Lower leg skin (tissue), 3 donors: Measurements from ENCODE around the gene TNS3.

Experiments used
- POLR2A ChIP-seq, 2 donors: fragments of 450-650 bp; IDR thresholded peaks; one replicate each; pipeline ENCODE4 v1.6.1; 2016 to 2017; ENCODE audit warnings: antibody characterized with exemption in 2 of 2, mild to moderate bottlenecking in 1 of 2, moderate library complexity in 1 of 2
- TF ChIP-seq, protein P1 (sequence below), 3 donors: fragments of 450-650 bp; IDR thresholded peaks; one replicate each; pipeline ENCODE4 v1.5.1; 2016; ENCODE audit warnings: antibody characterized with exemption in 3 of 3, mild to moderate bottlenecking in 3 of 3, moderate library complexity in 2 of 3

DNA sequence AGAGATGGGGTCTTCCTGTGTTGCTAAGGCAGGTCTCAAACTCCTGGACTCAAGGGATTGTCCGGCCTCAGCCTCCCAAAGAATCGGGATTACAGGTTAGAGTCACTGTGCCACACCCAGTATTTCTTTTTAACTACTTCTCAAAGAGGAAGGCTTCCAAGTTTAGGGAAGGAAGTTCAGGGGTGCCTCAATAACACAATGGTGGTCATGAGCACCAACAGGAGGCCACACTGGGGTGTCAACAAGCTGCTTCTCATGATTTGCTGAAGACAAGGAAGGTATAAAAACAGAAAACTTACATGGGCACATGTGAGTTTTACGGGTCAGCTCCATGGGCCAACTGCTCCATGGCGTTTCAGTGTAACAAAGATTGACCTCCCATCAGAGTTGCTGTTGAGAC, 160.5 kb downstream of the TNS3 start:
- TF ChIP-seq, protein P1, sequence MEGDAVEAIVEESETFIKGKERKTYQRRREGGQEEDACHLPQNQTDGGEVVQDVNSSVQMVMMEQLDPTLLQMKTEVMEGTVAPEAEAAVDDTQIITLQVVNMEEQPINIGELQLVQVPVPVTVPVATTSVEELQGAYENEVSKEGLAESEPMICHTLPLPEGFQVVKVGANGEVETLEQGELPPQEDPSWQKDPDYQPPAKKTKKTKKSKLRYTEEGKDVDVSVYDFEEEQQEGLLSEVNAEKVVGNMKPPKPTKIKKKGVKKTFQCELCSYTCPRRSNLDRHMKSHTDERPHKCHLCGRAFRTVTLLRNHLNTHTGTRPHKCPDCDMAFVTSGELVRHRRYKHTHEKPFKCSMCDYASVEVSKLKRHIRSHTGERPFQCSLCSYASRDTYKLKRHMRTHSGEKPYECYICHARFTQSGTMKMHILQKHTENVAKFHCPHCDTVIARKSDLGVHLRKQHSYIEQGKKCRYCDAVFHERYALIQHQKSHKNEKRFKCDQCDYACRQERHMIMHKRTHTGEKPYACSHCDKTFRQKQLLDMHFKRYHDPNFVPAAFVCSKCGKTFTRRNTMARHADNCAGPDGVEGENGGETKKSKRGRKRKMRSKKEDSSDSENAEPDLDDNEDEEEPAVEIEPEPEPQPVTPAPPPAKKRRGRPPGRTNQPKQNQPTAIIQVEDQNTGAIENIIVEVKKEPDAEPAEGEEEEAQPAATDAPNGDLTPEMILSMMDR (IDR thresholded peaks at IDR 0.05) = no peak
- no peak for TF ChIP-seq POLR2A (IDR thresholded peaks at IDR 0.05)
